Measurements from ENCODE around the gene URM1. TPM values are rescaled to one million over a fixed set of nuclear protein-coding genes. Genes with fewer than 3 reads are reported as not detected.

URM1 gene
- total and polyA plus RNA-seq, 10 of the 15 experiments (the other 5 are each of a cell fraction or from before 2014, with no cell fraction given), result 7.9 to 75.8 (median 63.7) TPM

- TF ChIP-seq IRF5 (IDR thresholded peaks at IDR 0.05; ENCODE audit: borderline replicate concordance) (no peak), CBFB (IDR thresholded peaks at IDR 0.05; ENCODE audit: low read depth) (peak; percentile 81; the same call in 1 of the 2 replicates), YY1 (IDR thresholded peaks at IDR 0.05; ENCODE audit: low read depth, low read length) (peak; percentile 99), CHD2 (IDR thresholded peaks at IDR 0.05; ENCODE audit: borderline replicate concordance, low read depth, low read length) (no peak; the same call in 1 of the 2 replicates), HDGF (IDR thresholded peaks at IDR 0.05) (peak; percentile 90; the same call in 1 of the 2 replicates), TARDBP (IDR thresholded peaks at IDR 0.05; ENCODE audit: borderline replicate concordance) (peak; percentile 88; the same call in 1 of the 2 replicates), FOXM1 (IDR thresholded peaks at IDR 0.05; ENCODE audit: low read depth, low read length) (no peak), LARP7 (IDR thresholded peaks at IDR 0.05) (peak; percentile 78), SMC3 (IDR thresholded peaks at IDR 0.05; ENCODE audit: borderline replicate concordance, low read length) (no peak), EED (IDR thresholded peaks at IDR 0.05; ENCODE audit: low read depth) (no peak)
Measured at GRCh38 chr9:128322404-128323211, 48.6 kb upstream of the URM1 start, which contains the start of the genes COQ4 and TRUB2 (continued).

GRCh38 chr9:128323212-128323730, 47.9 kb upstream of the URM1 start:
- peak overlapping the region; percentile 96 for H3K4me3 ChIP-seq
- H2AFZ ChIP-seq (ENCODE audit: control insufficient read depth, low read depth, low read length), result peak overlapping the region; percentile 95
- H3K27me3 ChIP-seq (replicated peaks in 1 of 2; ENCODE audit: control insufficient read depth in 2 of 2, insufficient read depth in 2 of 2, low read length in 1 of 2), result no peaks in the 10 kb centered on the region
- H3K27ac ChIP-seq (ENCODE audit: control insufficient read depth, insufficient read depth), result peak overlapping the region; percentile 45
- in situ Hi-C loops (cut with MboI) (no loop called here), intact Hi-C loops (cut with micrococcal nuclease; ENCODE audit: unreplicated experiment) (no loop called here)
- H3K4me2 ChIP-seq (ENCODE audit: control insufficient read depth, insufficient read depth), result peak overlapping the region; percentile 72
- POLR2A ChIA-PET, result interaction anchor here (0.6 kb wide), 1 partner anchor 54 kb away, joined by 4 read pairs; no protein-coding TSS in a partner anchor
- no peaks in the 10 kb centered on the region for H3K9me3 ChIP-seq (replicated peaks; ENCODE audit: control insufficient read depth, insufficient read depth, low read length)
- DNase-seq (ENCODE audit: low read depth, low spot score) (no peak), ATAC-seq (peak; percentile 6), FAIRE-seq (no peak)
- TSS peak; percentile 76 for BruUV-seq (replicated peaks)
- CTCF ChIA-PET, result interaction anchor here (1.3 to 2.6 kb wide), 4 partner anchors 8 to 39 kb away, joined by 3 to 8 read pairs (median 4); no protein-coding TSS in a partner anchor
- H3K4me1 ChIP-seq (ENCODE audit: control insufficient read depth, insufficient read depth, low read length), result peaks cover 6% of the 10 kb centered on the region
- 15% methylated on average over 16 of the region's 16 CpGs for WGBS (ENCODE audit: insufficient coverage, insufficient replicate concordance, low lambda C conversion rate, missing lambda C conversion rate)
- H3K79me2 ChIP-seq (ENCODE audit: control insufficient read depth, insufficient read depth, low read length), result peaks cover 29% of the 10 kb centered on the region
- peak overlapping the region; percentile 65 for H3K9ac ChIP-seq (ENCODE audit: control insufficient read depth, insufficient read depth, low read length)
- TF ChIP-seq CHD1 (IDR thresholded peaks at IDR 0.05; ENCODE audit: low read depth, low read length), result no peak
- TF ChIP-seq CBX5 (IDR thresholded peaks at IDR 0.05; ENCODE audit: low read depth), result no peak
- no peak for TF ChIP-seq STAT1 (conservative IDR thresholded peaks at IDR 0.05)
- H3K36me3 ChIP-seq (ENCODE audit: control insufficient read depth in 2 of 2, insufficient read depth in 2 of 2, low read length in 1 of 2), result peaks cover 1 to 8% of the 10 kb centered on the region in 2 experiments
- SMC1A ChIA-PET (ENCODE audit: uncharacterized antibody, unreplicated experiment), result no interaction called here
- H4K20me1 ChIP-seq (ENCODE audit: control insufficient read depth, insufficient read depth), result no peaks in the 10 kb centered on the region
- RAD21 ChIA-PET (ENCODE audit: unreplicated experiment), result no interaction called here

Data from GM12878 (cell line).